Psoas muscle (tissue), 8 donors: ENCODE data around the gene NOL9. TPM values are rescaled to one million over a fixed set of nuclear protein-coding genes. Genes with fewer than 3 reads are reported as not detected.
A peak's percentile ranks its signal among the peaks of the same experiment; 100 is the strongest.

Experiments used
- ATAC-seq, 4 donors: fragments of 200-7000 bp; cut with Tn5 transposase; one replicate each; pipeline ENCODE4 v1.9.1; 2020; ENCODE audit warnings: moderate library complexity in 3 of 4, mild to moderate bottlenecking in 2 of 4
- DNase-seq, 2 donors: peaks; one replicate each; pipeline ENCODE4 v3.0.0-alpha.2; 2020
- H3K27ac ChIP-seq: fragments of 200-600 bp; one replicate; pipeline ENCODE4 v1.8.0; 2022
- H3K27me3 ChIP-seq, 3 donors: fragments of 200-600 bp in 1 of 3; one replicate each; pipeline versions ENCODE4 v1.6.1 to v1.8.0; 2013 to 2022; ENCODE audit warnings: low read length in 2 of 3, mild to moderate bottlenecking in 2 of 3, moderate library complexity in 1 of 3; ENCODE audit not compliant: insufficient read depth in 3 of 3
- H3K36me3 ChIP-seq, 2 donors: fragments of 200-600 bp in 1 of 2; one replicate each; pipeline versions ENCODE4 v1.6.1 to v1.8.0; 2013 to 2022; ENCODE audit warnings: low read depth in 1 of 2, mild to moderate bottlenecking in 1 of 2, moderate library complexity in 1 of 2; ENCODE audit not compliant: insufficient read depth in 1 of 2
- H3K4me1 ChIP-seq: fragments of 200-600 bp; one replicate; pipeline ENCODE4 v1.8.0; 2022
- H3K4me3 ChIP-seq: fragments of 200-600 bp; one replicate; pipeline ENCODE4 v1.8.0; 2022; ENCODE audit warnings: mild to moderate bottlenecking
- H3K9me3 ChIP-seq: fragments of 200-600 bp; one replicate; pipeline ENCODE4 v1.8.0; 2022
- CTCF ChIP-seq: fragments of 200-600 bp; IDR thresholded peaks from one replicate; pipeline ENCODE4 v1.8.0; 2022; ENCODE audit warnings: antibody characterized with exemption
- WGBS, 3 donors: extraction: QIAGEN DNeasy Blood & Tissue Kit; methylation state at CpG; one replicate each; pipeline versions ENCODE4 v1.1.6 to v1.1.7; 2013; 5-methylcytosine and 5-hydroxymethylcytosine counted together
- intact Hi-C, 2 donors: fragments of 100-400 bp; cut with DNase I; formaldehyde crosslinking; loops; one replicate each; pipeline versions ENCODE4 v1.11.0 to v1.14.2; 2022
- polyA plus RNA-seq, 3 donors: library from polyadenylated mRNA; stranded (reverse); fragments of 200-250 nt; gene quantifications; one replicate each; pipeline ENCODE4 v1.2.3, GENCODE V29; 2013
- total RNA-seq, 4 donors: library from RNA; stranded (reverse); fragmentation: NEBNext Ultra II Directional in 2 of 4; extraction: Animal tissue kit (Norgen Biotek cat#: 25700) in 2 of 4; gene quantifications; one replicate each; pipeline versions ENCODE4 v1.2.1 to v1.2.4, GENCODE V29; 2021 to 2023
- donor health status: healthy with polysubstance abuse.
- donor health status: DM: no; HTN: no; CAD: no; lungs with moderate emphysema.
- donor health status: Bipolar disorder and iron deficiency.
- donor health status: healthy.
- donor health status: DM: yes; HTN: yes; CAD: no.
- donor health status: DM: no; HTN: no; CAD: no.
- donor health status: DM: no; HTN: no; CAD: no.
- donor health status: DM: yes; HTN: yes; CAD: no.

The NOL9 gene
- total and polyA plus RNA-seq, 7 donors: 5.0 to 26.1 (median 17.1) TPM

GRCh38 chr1:6594977-6595740 lies 40.8 kb upstream of the NOL9 start:
- Histone ChIP-seq H3K36me3 (peaks cover 7 to 89% of the 10 kb centered on the region in 2 donors), H3K27ac (peak overlapping the region; percentile 98), H3K4me1 (peaks cover 76% of the 10 kb centered on the region), H3K27me3 (no peaks in the 10 kb centered on the region), H3K4me3 (no peak overlapping the region), H3K9me3 (no peaks in the 10 kb centered on the region)
- no peak for TF ChIP-seq CTCF
- ATAC-seq: peak in 3 of 4 donors; percentile 5 to 39 (median 35)
- intact Hi-C loops: no loop called here
- 62 to 85% (median 66%) methylated on average over 11 of the region's 11 CpGs for WGBS, 3 donors
- DNase-seq: peak in 1 of 2 donors; percentile 81

- peak overlapping the region; percentile 98 for H3K27ac ChIP-seq
Observed at GRCh38 chr1:6593810-6594209, 39.5 kb upstream of the NOL9 start.

GRCh38 chr1:6592865-6593593 lies 38.7 kb upstream of the NOL9 start:
- intact Hi-C loops: no loop called here
- no peaks in the 10 kb centered on the region for H3K27me3 ChIP-seq
- H3K36me3 ChIP-seq: peaks cover 7 to 100% of the 10 kb centered on the region in 2 donors
- H3K9me3 ChIP-seq: no peaks in the 10 kb centered on the region
- H3K4me3 ChIP-seq: no peak overlapping the region
- H3K27ac ChIP-seq: peak overlapping the region; percentile 98
- no peak for TF ChIP-seq CTCF
- ATAC-seq (no peak), DNase-seq (no peak)
- H3K4me1 ChIP-seq: peaks cover 83% of the 10 kb centered on the region
- 85 to 89% (median 85%) methylated on average over 38 of the region's 38 CpGs for WGBS, 3 donors

More at GRCh38 chr1:6593810-6594209, 39.5 kb upstream of the NOL9 start:
- 83 to 92% (median 89%) methylated on average over 15 of the region's 15 CpGs for WGBS, 3 donors
- H3K36me3 ChIP-seq: peaks cover 7 to 100% of the 10 kb centered on the region in 2 donors
- DNase-seq (no peak), ATAC-seq (no peak)
- TF ChIP-seq CTCF: no peak
- H3K4me1 ChIP-seq: peaks cover 83% of the 10 kb centered on the region
- H3K27me3 ChIP-seq: no peaks in the 10 kb centered on the region
- intact Hi-C loops: no loop called here
- H3K4me3 ChIP-seq: no peak overlapping the region
- H3K9me3 ChIP-seq: no peaks in the 10 kb centered on the region

- Histone ChIP-seq H3K36me3 (peaks cover 7 to 97% of the 10 kb centered on the region in 2 donors), H3K27me3 (no peaks in the 10 kb centered on the region), H3K4me1 (peaks cover 83% of the 10 kb centered on the region), H3K27ac (peak overlapping the region; percentile 98), H3K9me3 (no peaks in the 10 kb centered on the region), H3K4me3 (peak overlapping the region; percentile 3)
- no peak for DNase-seq
- intact Hi-C loops: no loop called here
- no peak for TF ChIP-seq CTCF
- 15 to 44% (median 23%) methylated on average over 5 of the region's 5 CpGs for WGBS, 3 donors
- peak in 2 of 4 donors; percentile 14 to 31 for ATAC-seq
Observed at GRCh38 chr1:6592441-6592840, 38.1 kb upstream of the NOL9 start.
